Measurements from ENCODE around the gene DCK. TPM values are rescaled to one million over a fixed set of nuclear protein-coding genes. Genes with fewer than 3 reads are reported as not detected.

Gene DCK
- total and polyA plus RNA-seq, 12 donors: 2.5 to 9.3 (median 6.2) TPM

Other genes starting within 250 kb of the DCK start
- gene GRSF1, start 153.8 kb upstream of the DCK start, total RNA-seq: 100 to 1,000 TPM in 7 of 10 donors, 10 to 100 TPM in 3; 85.1 to 131 (median 101) TPM
- gene GRSF1, start 153.8 kb upstream of the DCK start, polyA plus RNA-seq: 10 to 100 TPM; 33.7 to 54.7 TPM
- 10 to 100 TPM; 15.6 to 33.4 (median 20.3) TPM for gene MOB1B, start 91.3 kb upstream of the DCK start, total RNA-seq
- gene MOB1B, start 91.3 kb upstream of the DCK start, polyA plus RNA-seq: 1 to 10 TPM; 3.9 to 6.0 TPM

All from heart right ventricle (tissue), 12 donors.